ENCODE results near the gene ALDH1A2.

DNA sequence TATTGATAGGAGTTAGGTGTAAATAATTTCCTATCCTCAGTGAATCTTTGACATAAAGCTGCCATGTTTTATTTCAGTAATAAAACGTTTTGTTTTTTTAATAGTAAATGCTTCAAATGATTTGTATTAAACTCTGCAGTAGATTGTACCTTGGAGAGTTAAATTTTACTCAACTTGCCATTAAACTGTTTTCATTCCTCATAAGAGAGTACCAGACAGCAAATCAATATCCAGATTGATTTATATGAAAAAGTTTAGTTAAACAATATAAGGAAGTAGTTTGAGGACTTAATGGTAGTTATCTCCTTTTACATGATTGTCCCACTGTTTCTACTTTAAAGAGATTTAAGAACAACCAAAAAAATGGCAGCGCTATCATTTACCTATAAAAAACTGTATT is 18.4 kb downstream of the ALDH1A2 start:
- TF ChIP-seq, protein P1, sequence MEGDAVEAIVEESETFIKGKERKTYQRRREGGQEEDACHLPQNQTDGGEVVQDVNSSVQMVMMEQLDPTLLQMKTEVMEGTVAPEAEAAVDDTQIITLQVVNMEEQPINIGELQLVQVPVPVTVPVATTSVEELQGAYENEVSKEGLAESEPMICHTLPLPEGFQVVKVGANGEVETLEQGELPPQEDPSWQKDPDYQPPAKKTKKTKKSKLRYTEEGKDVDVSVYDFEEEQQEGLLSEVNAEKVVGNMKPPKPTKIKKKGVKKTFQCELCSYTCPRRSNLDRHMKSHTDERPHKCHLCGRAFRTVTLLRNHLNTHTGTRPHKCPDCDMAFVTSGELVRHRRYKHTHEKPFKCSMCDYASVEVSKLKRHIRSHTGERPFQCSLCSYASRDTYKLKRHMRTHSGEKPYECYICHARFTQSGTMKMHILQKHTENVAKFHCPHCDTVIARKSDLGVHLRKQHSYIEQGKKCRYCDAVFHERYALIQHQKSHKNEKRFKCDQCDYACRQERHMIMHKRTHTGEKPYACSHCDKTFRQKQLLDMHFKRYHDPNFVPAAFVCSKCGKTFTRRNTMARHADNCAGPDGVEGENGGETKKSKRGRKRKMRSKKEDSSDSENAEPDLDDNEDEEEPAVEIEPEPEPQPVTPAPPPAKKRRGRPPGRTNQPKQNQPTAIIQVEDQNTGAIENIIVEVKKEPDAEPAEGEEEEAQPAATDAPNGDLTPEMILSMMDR (IDR thresholded peaks at IDR 0.05), result no peak
- TF ChIP-seq SIN3A (IDR thresholded peaks at IDR 0.05; ENCODE audit: borderline replicate concordance, insufficient read depth, low read depth, low read length) (no peak), POLR2AphosphoS5 (IDR thresholded peaks at IDR 0.05; ENCODE audit: low read depth, low read length) (no peak), TCF7L2 (IDR thresholded peaks at IDR 0.05; ENCODE audit: low read depth, low read length) (no peak)
- TF ChIP-seq, protein P2, sequence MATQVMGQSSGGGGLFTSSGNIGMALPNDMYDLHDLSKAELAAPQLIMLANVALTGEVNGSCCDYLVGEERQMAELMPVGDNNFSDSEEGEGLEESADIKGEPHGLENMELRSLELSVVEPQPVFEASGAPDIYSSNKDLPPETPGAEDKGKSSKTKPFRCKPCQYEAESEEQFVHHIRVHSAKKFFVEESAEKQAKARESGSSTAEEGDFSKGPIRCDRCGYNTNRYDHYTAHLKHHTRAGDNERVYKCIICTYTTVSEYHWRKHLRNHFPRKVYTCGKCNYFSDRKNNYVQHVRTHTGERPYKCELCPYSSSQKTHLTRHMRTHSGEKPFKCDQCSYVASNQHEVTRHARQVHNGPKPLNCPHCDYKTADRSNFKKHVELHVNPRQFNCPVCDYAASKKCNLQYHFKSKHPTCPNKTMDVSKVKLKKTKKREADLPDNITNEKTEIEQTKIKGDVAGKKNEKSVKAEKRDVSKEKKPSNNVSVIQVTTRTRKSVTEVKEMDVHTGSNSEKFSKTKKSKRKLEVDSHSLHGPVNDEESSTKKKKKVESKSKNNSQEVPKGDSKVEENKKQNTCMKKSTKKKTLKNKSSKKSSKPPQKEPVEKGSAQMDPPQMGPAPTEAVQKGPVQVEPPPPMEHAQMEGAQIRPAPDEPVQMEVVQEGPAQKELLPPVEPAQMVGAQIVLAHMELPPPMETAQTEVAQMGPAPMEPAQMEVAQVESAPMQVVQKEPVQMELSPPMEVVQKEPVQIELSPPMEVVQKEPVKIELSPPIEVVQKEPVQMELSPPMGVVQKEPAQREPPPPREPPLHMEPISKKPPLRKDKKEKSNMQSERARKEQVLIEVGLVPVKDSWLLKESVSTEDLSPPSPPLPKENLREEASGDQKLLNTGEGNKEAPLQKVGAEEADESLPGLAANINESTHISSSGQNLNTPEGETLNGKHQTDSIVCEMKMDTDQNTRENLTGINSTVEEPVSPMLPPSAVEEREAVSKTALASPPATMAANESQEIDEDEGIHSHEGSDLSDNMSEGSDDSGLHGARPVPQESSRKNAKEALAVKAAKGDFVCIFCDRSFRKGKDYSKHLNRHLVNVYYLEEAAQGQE (IDR thresholded peaks at IDR 0.05; ENCODE audit: insufficient read depth in 1 of 2, low read depth in 2 of 2, low read length in 1 of 2), result no peak

Measured in Panc1 (cell line).